OCI-LY7 (cell line): Measurements from ENCODE around the gene NCKAP5. TPM values are rescaled to one million over a fixed set of nuclear protein-coding genes. Genes with fewer than 3 reads are reported as not detected.

Experiments used
- BruUV-seq: library from RNA; stranded (reverse); fragments of 400-500 nt; replicated peaks from 2 replicates; lab custom pipeline; 2021; lab: Mats Ljungman, UMichigan
- CTCF ChIA-PET: fragments of 300-600 bp; sonication (Branson Sonifier 250); formaldehyde crosslinking; loops from one replicate; lab custom pipeline; 2022; ENCODE audit warnings: antibody characterized with exemption; ENCODE audit not compliant: unreplicated experiment; lab: Charles Lee
- POLR2A ChIA-PET: fragments of 300-600 bp; sonication (Branson Sonifier 250); formaldehyde crosslinking; loops from one replicate; lab custom pipeline; 2022; ENCODE audit warnings: antibody characterized with exemption; lab: Charles Lee
- DNase-seq: peaks from one replicate; pipeline ENCODE4 v3.0.0-alpha.2; 2015; ENCODE audit warnings: low spot score
- H2AFZ ChIP-seq: fragments of 200-600 bp; sonication (generic), shearing (Covaris generic); 2 replicates; pipeline ENCODE4 v1.6.1; 2014; ENCODE audit warnings: mild to moderate bottlenecking, antibody characterized with exemption, low read length, moderate library complexity
- H3K27ac ChIP-seq: fragments of 200-600 bp; sonication (generic); 2 replicates; pipeline ENCODE4 v1.5.1; 2014; ENCODE audit warnings: mixed run types, low read depth, mild to moderate bottlenecking, moderate library complexity, low read length, inconsistent platforms; ENCODE audit not compliant: poor library complexity, severe bottlenecking
- H3K36me3 ChIP-seq: fragments of 200-600 bp; sonication (generic); 2 replicates; pipeline ENCODE4 v1.6.1; 2014; ENCODE audit warnings: mild to moderate bottlenecking, antibody characterized with exemption, low read length, moderate library complexity, mixed read lengths; ENCODE audit not compliant: insufficient read depth
- H3K4me1 ChIP-seq: fragments of 200-600 bp; sonication (generic); 2 replicates; pipeline ENCODE4 v1.5.1; 2014; ENCODE audit warnings: mild to moderate bottlenecking, low read length; ENCODE audit not compliant: insufficient read depth, poor library complexity, severe bottlenecking
- H3K4me2 ChIP-seq: fragments of 200-600 bp; sonication (generic); 2 replicates; pipeline ENCODE4 v1.6.1; 2014; ENCODE audit warnings: mild to moderate bottlenecking, low read length
- H3K4me3 ChIP-seq: fragments of 200-600 bp; sonication (generic); 2 replicates; pipeline ENCODE4 v1.5.1; 2014; ENCODE audit warnings: mild to moderate bottlenecking, low read depth, low read length; ENCODE audit not compliant: poor library complexity, severe bottlenecking
- H3K79me2 ChIP-seq: fragments of 200-600 bp; sonication (generic); 2 replicates; pipeline ENCODE4 v1.6.1; 2016; ENCODE audit warnings: low read depth, mild to moderate bottlenecking, low read length, moderate library complexity, mixed read lengths; ENCODE audit not compliant: insufficient read depth
- H3K9me2 ChIP-seq: fragments of 200-600 bp; sonication (generic); 2 replicates; pipeline ENCODE4 v1.6.1; 2016; ENCODE audit warnings: mild to moderate bottlenecking, low read length, mixed read lengths; ENCODE audit not compliant: insufficient read depth
- H3K9me3 ChIP-seq: fragments of 200-600 bp; sonication (generic); 2 replicates; pipeline ENCODE4 v1.6.1; 2014; ENCODE audit warnings: mild to moderate bottlenecking, mixed run types, low read length, mixed read lengths
- H4K20me1 ChIP-seq: fragments of 200-600 bp; sonication (generic); 2 replicates; pipeline ENCODE4 v1.6.1; 2014; ENCODE audit warnings: mild to moderate bottlenecking, antibody characterized with exemption, low read length, moderate library complexity, mixed read lengths; ENCODE audit not compliant: insufficient read depth
- CTCF ChIP-seq: fragments of 200-600 bp; sonication (generic); conservative IDR thresholded peaks from 2 replicates; pipeline ENCODE4 v1.5.1; 2014; ENCODE audit warnings: mild to moderate bottlenecking, antibody characterized with exemption, low read length, moderate library complexity, mixed read lengths
- EZH2phosphoT487 ChIP-seq: fragments of 200-600 bp; sonication (generic); IDR thresholded peaks from 2 replicates; pipeline ENCODE4 v1.6.1; 2018; ENCODE audit warnings: low read depth, borderline replicate concordance, mild to moderate bottlenecking, mixed run types, antibody characterized with exemption, low read length, moderate library complexity, mixed read lengths
- intact Hi-C: fragments of 100-400 bp; cut with micrococcal nuclease; formaldehyde crosslinking; loops from one replicate; pipeline ENCODE4 v1.10.0; 2022; ENCODE audit not compliant: unreplicated experiment
- total RNA-seq, 2 experiments: library from RNA; depleted of rRNA in 1 of 2; stranded (reverse); fragments of >200 nt in 1 of 2; shearing (Covaris generic) in 1 of 2; gene quantifications; 2 replicates each; pipeline ENCODE4 v1.2.3, GENCODE V29; 2014 to 2022

NCKAP5 gene
- total RNA-seq, 2 experiments from 2014 or later, result not detected

- H4K20me1 ChIP-seq, result no peaks in the 10 kb centered on the region
- H3K36me3 ChIP-seq, result no peaks in the 10 kb centered on the region
- no TSS peak for BruUV-seq
- H3K4me2 ChIP-seq, result no peak overlapping the region
- TF ChIP-seq EZH2phosphoT487 (no peak), CTCF (no peak)
- no peaks in the 10 kb centered on the region for H3K9me2 ChIP-seq
- no peak overlapping the region for H2AFZ ChIP-seq
- H3K9me3 ChIP-seq, result no peaks in the 10 kb centered on the region
- CTCF ChIA-PET, result no interaction called here
- no peak overlapping the region for H3K4me3 ChIP-seq
- no peak for DNase-seq
- POLR2A ChIA-PET, result interaction anchor here (0.6 kb wide), 1 partner anchor 9 kb away, joined by 3 read pairs; no protein-coding TSS in a partner anchor
- no peaks in the 10 kb centered on the region for H3K4me1 ChIP-seq
- no peaks in the 10 kb centered on the region for H3K79me2 ChIP-seq
- intact Hi-C loops, result no loop called here
- H3K27ac ChIP-seq, result no peak overlapping the region
Observed at GRCh38 chr2:133414486-133415209, 153.6 kb downstream of the NCKAP5 start.

- H3K36me3 ChIP-seq, result no peaks in the 10 kb centered on the region
- intact Hi-C loops, result no loop called here
- no peaks in the 10 kb centered on the region for H3K79me2 ChIP-seq
- ChIA-PET CTCF (no interaction called here), POLR2A (interaction anchor here (0.6 kb wide), 1 partner anchor 1404 kb away, joined by 3 read pairs; no protein-coding TSS in a partner anchor)
- no TSS peak for BruUV-seq
- no peak overlapping the region for H2AFZ ChIP-seq
- H3K9me3 ChIP-seq, result no peaks in the 10 kb centered on the region
- H4K20me1 ChIP-seq, result no peaks in the 10 kb centered on the region
- H3K9me2 ChIP-seq, result no peaks in the 10 kb centered on the region
- H3K27ac ChIP-seq, result no peak overlapping the region
- H3K4me2 ChIP-seq, result no peak overlapping the region
- no peaks in the 10 kb centered on the region for H3K4me1 ChIP-seq
- no peak for DNase-seq
- H3K4me3 ChIP-seq, result no peak overlapping the region
- TF ChIP-seq CTCF (no peak), EZH2phosphoT487 (no peak)
Observed at GRCh38 chr2:133413863-133414262, 154.4 kb downstream of the NCKAP5 start.

GRCh38 chr2:133412694-133413093 is 155.6 kb downstream of the NCKAP5 start:
- POLR2A ChIA-PET, result no interaction called here
- no TSS peak for BruUV-seq
- H4K20me1 ChIP-seq, result no peaks in the 10 kb centered on the region
- CTCF ChIA-PET, result no interaction called here
- H3K4me3 ChIP-seq, result no peak overlapping the region
- H3K36me3 ChIP-seq, result no peaks in the 10 kb centered on the region
- no peak for DNase-seq
- no peak overlapping the region for H2AFZ ChIP-seq
- no peaks in the 10 kb centered on the region for H3K9me3 ChIP-seq
- no peaks in the 10 kb centered on the region for H3K9me2 ChIP-seq
- intact Hi-C loops, result no loop called here
- H3K4me1 ChIP-seq, result no peaks in the 10 kb centered on the region
- H3K79me2 ChIP-seq, result no peaks in the 10 kb centered on the region
- H3K27ac ChIP-seq, result no peak overlapping the region
- TF ChIP-seq CTCF (no peak), EZH2phosphoT487 (no peak)
- no peak overlapping the region for H3K4me2 ChIP-seq
